OCI-LY3 (cell line): ENCODE data around the gene BABAM2.

Experiments used
- H2AFZ ChIP-seq: fragments of 200-600, 300-600 bp; shearing (Covaris generic); 2 replicates; pipeline ENCODE4 v1.6.0; 2014; ENCODE audit warnings: antibody characterized with exemption, low read depth, low read length
- H3K27ac ChIP-seq: fragments of 200-600, 300-600 bp; sonication (generic); 2 replicates; pipeline ENCODE4 v1.5.1; 2014; ENCODE audit warnings: mild to moderate bottlenecking, low read length, moderate library complexity, mixed read lengths
- H3K27me3 ChIP-seq: fragments of 200-600, 300-600 bp; sonication (generic); 2 replicates; pipeline ENCODE4 v1.6.1; 2014; ENCODE audit warnings: low read depth, low read length, mixed read lengths
- H3K36me3 ChIP-seq: fragments of 200-600, 300-600 bp; sonication (generic); replicated peaks from 2 replicates; pipeline ENCODE3; 2014; ENCODE audit warnings: low read depth, low read length, mixed read lengths
- H3K4me1 ChIP-seq: fragments of 300-600, 200-600 bp; sonication (generic); 2 replicates; pipeline ENCODE4 v1.6.1; 2014; ENCODE audit warnings: low read length, mixed read lengths
- H3K4me2 ChIP-seq: fragments of 200-600, 300-600 bp; sonication (generic); 2 replicates; pipeline ENCODE4 v1.6.1; 2014; ENCODE audit warnings: low read length, mixed read lengths
- H3K4me3 ChIP-seq: fragments of 300-600, 200-600 bp; sonication (generic); 2 replicates; pipeline ENCODE4 v1.5.1; 2014; ENCODE audit warnings: antibody characterized with exemption, mild to moderate bottlenecking, low read length, moderate library complexity
- H3K79me2 ChIP-seq: fragments of 300-600, 200-600 bp; shearing (Covaris generic); 2 replicates; pipeline ENCODE4 v1.6.1; 2014; ENCODE audit warnings: mild to moderate bottlenecking, low read length, mixed read lengths
- H3K9ac ChIP-seq: fragments of 300-600, 200-600 bp; shearing (Covaris generic); 2 replicates; pipeline ENCODE4 v1.6.0; 2014; ENCODE audit warnings: mild to moderate bottlenecking, low read length, moderate library complexity
- H3K9me3 ChIP-seq: fragments of 200-600, 300-600 bp; shearing (Covaris generic); 2 replicates; pipeline ENCODE4 v1.6.1; 2014; ENCODE audit warnings: low read length, mixed read lengths; ENCODE audit not compliant: insufficient read depth
- H4K20me1 ChIP-seq: fragments of 200-600, 300-600 bp; sonication (generic); 2 replicates; pipeline ENCODE4 v1.6.1; 2016; ENCODE audit warnings: low read length, mixed read lengths; ENCODE audit not compliant: insufficient read depth
- CTCF ChIP-seq: fragments of 200-600, 300-600 bp; sonication (generic); IDR thresholded peaks from 2 replicates; pipeline ENCODE4 v1.5.1; 2014; ENCODE audit warnings: antibody characterized with exemption, low read length, low read depth
- EZH2phosphoT487 ChIP-seq: fragments of 200-600 bp; shearing (Covaris generic); IDR thresholded peaks from 2 replicates; pipeline ENCODE4 v1.6.1; 2018; ENCODE audit warnings: antibody characterized with exemption, mixed run types, low read depth

The BABAM2 gene

GRCh38 chr2:27996156-27996922 is 105.8 kb downstream of the BABAM2 start:
- H3K4me1 ChIP-seq = no peaks in the 10 kb centered on the region
- H3K79me2 ChIP-seq = no peaks in the 10 kb centered on the region
- H3K27me3 ChIP-seq = no peaks in the 10 kb centered on the region
- no peak overlapping the region for H3K9ac ChIP-seq
- H2AFZ ChIP-seq = no peak overlapping the region
- H4K20me1 ChIP-seq = no peaks in the 10 kb centered on the region
- no peaks in the 10 kb centered on the region for H3K36me3 ChIP-seq
- H3K4me3 ChIP-seq = no peak overlapping the region
- TF ChIP-seq CTCF = no peak
- no peak for TF ChIP-seq EZH2phosphoT487
- no peaks in the 10 kb centered on the region for H3K9me3 ChIP-seq
- H3K4me2 ChIP-seq = no peak overlapping the region
- no peak overlapping the region for H3K27ac ChIP-seq

GRCh38 chr2:28000287-28000686 is 109.8 kb downstream of the BABAM2 start:
- Histone ChIP-seq H4K20me1 (no peaks in the 10 kb centered on the region), H3K9me3 (no peaks in the 10 kb centered on the region), H3K79me2 (no peaks in the 10 kb centered on the region), H3K4me2 (no peak overlapping the region), H3K9ac (no peak overlapping the region), H3K4me3 (no peak overlapping the region), H3K36me3 (no peaks in the 10 kb centered on the region), H3K27me3 (no peaks in the 10 kb centered on the region), H3K27ac (no peak overlapping the region), H3K4me1 (no peaks in the 10 kb centered on the region), H2AFZ (no peak overlapping the region)
- TF ChIP-seq EZH2phosphoT487 (no peak), CTCF (no peak)

DNA sequence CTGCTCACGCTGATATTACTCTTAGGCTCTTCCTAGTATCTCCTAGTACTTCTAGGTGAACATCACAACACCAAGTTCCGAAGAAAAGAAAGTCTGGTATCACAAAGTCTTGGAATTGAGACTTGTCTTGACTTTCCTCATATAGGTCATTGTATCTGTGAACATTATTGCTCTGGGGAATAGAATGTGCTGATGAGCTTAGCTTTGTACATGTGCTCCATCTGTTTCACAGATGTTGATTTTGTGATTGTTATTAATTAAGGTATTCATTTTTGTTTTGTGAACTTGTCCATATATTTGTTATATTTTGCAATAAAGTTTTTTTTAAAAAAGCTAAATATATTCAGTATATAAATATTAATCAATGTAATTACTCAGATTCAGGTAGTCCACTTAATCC is 111.7 kb downstream of the BABAM2 start:
- no peak overlapping the region for H2AFZ ChIP-seq
- TF ChIP-seq CTCF = no peak
- TF ChIP-seq EZH2phosphoT487 = no peak
- no peak overlapping the region for H3K9ac ChIP-seq
- no peaks in the 10 kb centered on the region for H3K79me2 ChIP-seq
- H3K36me3 ChIP-seq = no peaks in the 10 kb centered on the region
- H3K4me2 ChIP-seq = no peak overlapping the region
- no peaks in the 10 kb centered on the region for H4K20me1 ChIP-seq
- H3K27ac ChIP-seq = no peak overlapping the region
- no peaks in the 10 kb centered on the region for H3K9me3 ChIP-seq
- no peaks in the 10 kb centered on the region for H3K4me1 ChIP-seq
- H3K4me3 ChIP-seq = no peak overlapping the region
- H3K27me3 ChIP-seq = no peaks in the 10 kb centered on the region

DNA sequence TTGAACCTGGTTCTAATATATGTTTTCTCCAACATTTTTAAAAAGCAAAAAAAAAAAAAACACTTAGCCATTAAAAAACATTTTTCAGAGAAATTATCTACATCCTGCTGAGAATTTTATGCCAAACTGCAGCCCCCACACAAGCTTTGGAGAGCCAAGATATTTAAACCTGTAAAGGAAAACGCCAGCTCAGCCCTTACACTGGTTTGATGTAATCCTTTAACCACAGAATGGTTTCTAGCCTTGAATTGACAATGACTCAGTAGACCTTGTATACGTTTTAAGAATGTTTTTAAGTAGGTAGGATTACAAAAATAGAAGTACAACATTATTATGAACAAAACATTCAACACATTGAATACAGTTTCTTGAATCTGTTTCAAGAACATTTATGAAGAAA is 113.6 kb downstream of the BABAM2 start:
- Histone ChIP-seq H2AFZ (no peak overlapping the region), H3K9ac (no peak overlapping the region), H3K27me3 (no peaks in the 10 kb centered on the region), H3K79me2 (no peaks in the 10 kb centered on the region), H3K9me3 (no peaks in the 10 kb centered on the region), H3K4me2 (no peak overlapping the region), H3K27ac (no peak overlapping the region), H3K4me3 (no peak overlapping the region), H3K36me3 (no peaks in the 10 kb centered on the region), H3K4me1 (no peaks in the 10 kb centered on the region), H4K20me1 (no peaks in the 10 kb centered on the region)
- TF ChIP-seq CTCF = no peak
- TF ChIP-seq EZH2phosphoT487 = no peak
